LoVo (cell line): ENCODE data around the gene ANXA2R.
"Not testable (repeated sequence)": the region's sequence is repeated elsewhere in the genome, so short reads cannot be mapped to it uniquely, and the experiment has no call there.

Source experiments
- DNase-seq: peaks from one replicate; pipeline ENCODE4 v3.0.0-alpha.2; 2016; ENCODE audit warnings: low spot score

Gene ANXA2R

GRCh38 chr5:43033841-43034590 lies 6.1 kb downstream of the ANXA2R start:
- DNase-seq: no peak

- no peak for DNase-seq
Measured at GRCh38 chr5:43027054-43027785, 12.9 kb downstream of the ANXA2R start.

- not testable (repeated sequence) for DNase-seq
Measured at GRCh38 chr5:43025184-43025950, 14.8 kb downstream of the ANXA2R start.

- DNase-seq: no peak
Measured at GRCh38 chr5:43024217-43024616, 15.9 kb downstream of the ANXA2R start.

- DNase-seq: no peak
Measured at GRCh38 chr5:43021151-43021550, 19.0 kb downstream of the ANXA2R start.

GRCh38 chr5:43020399-43020746 lies 19.7 kb downstream of the ANXA2R start:
- no peak for DNase-seq

GRCh38 chr5:43019614-43020398 lies 20.3 kb downstream of the ANXA2R start:
- DNase-seq: peak; percentile 94

- DNase-seq: no peak
Measured at GRCh38 chr5:43019291-43019613, 20.9 kb downstream of the ANXA2R start.

GRCh38 chr5:43017428-43017815 lies 22.7 kb downstream of the ANXA2R start:
- DNase-seq: no peak

- DNase-seq: no peak
Measured at GRCh38 chr5:43016217-43016779, 23.8 kb downstream of the ANXA2R start.

- DNase-seq: no peak
Measured at GRCh38 chr5:43014522-43014921, 25.6 kb downstream of the ANXA2R start.

GRCh38 chr5:43010935-43011315 lies 29.2 kb downstream of the ANXA2R start:
- no peak for DNase-seq

GRCh38 chr5:43008363-43009153 lies 31.6 kb downstream of the ANXA2R start:
- peak; percentile 96 for DNase-seq

GRCh38 chr5:43007911-43008362 lies 32.2 kb downstream of the ANXA2R start:
- DNase-seq: peak; percentile 84

- DNase-seq: peak; percentile 94
Measured at GRCh38 chr5:43007246-43007910, 32.7 kb downstream of the ANXA2R start.

- DNase-seq: no peak
Measured at GRCh38 chr5:43006424-43007202, 33.5 kb downstream of the ANXA2R start.

GRCh38 chr5:43005031-43005430 lies 35.1 kb downstream of the ANXA2R start:
- no peak for DNase-seq

GRCh38 chr5:43001748-43002147 lies 38.4 kb downstream of the ANXA2R start:
- no peak for DNase-seq

GRCh38 chr5:43000914-43001313 lies 39.2 kb downstream of the ANXA2R start:
- DNase-seq: no peak
